GM19328 (cell line): ENCODE measurements around the gene DCTN4.

Source experiments
- ATAC-seq: cut with Tn5 transposase; IDR thresholded peaks from one replicate; pipeline ENCODE4 v1.9.1; 2021; ENCODE audit warnings: mild to moderate bottlenecking, moderate library complexity; ENCODE audit not compliant: unreplicated experiment

DCTN4 gene

DNA sequence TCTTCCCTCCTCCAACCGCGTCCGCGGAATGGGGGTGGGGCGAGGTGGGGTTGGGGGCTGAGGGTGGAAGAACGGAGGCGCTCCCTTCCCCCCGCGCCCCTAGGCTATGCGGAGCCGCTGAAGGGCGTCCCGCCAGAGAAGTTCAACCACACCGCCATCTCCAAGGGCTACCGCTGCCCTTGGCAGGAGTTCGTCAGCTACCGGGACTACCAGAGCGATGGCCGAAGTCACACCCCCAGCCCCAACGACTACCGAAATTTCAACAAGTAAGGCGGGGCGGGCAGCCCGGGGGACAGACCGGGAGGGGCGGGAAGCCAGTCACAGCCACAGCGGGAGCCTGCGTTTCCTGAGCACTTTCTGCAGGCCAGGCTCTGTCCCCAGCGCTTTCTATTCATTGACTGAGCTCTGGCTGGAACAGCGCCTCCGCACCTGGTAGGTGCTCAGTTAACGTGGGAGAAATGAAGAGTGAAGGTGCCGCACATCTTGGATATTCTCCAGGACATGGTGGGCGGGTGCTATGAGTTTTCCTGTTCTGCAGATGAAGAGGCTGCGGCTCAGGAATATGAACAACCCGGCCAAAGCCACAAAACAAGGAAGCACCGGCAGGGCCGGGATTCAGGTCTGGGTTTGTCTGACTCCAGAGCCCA lies 86.5 kb downstream of the DCTN4 start:
- ATAC-seq, result no peak

DNA sequence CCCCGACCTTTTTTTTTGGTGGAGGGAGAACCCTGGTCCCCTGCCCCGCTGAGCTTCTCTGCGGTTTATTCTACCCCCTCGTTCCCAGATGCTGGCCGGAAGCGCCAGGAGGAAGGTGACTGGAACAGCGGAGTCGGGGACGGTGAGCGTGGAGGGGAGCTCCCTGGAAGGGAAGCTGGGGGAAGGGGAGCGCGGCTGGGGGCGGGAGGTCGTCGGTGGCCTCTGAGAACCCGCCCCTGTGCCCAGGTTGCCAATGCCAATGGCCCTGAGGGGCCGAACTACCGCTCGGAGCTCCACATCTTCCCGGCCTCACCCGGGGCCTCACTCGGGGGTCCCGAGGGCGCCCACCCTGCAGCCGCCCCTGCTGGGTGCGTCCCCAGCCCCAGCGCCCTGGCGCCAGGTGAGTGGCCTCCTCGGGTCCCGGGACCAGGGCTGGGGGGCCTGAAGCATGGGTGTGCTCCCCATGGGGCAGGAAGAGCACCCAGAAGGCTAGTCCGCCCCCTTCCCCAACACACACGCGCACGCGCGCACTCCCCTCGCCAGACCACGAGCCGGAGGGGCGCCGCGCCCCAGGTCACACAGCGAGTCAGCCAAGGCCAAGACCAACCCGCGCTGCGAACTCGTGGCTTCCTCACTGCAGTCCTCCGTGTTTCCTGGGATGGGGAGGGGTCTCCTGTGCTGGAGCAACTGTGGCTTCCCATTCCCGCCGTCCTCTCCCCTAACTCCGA lies 87.1 kb downstream of the DCTN4 start:
- no peak for ATAC-seq

- ATAC-seq, result no peak
Observed at GRCh38 chr5:150670948-150671310, 87.9 kb downstream of the DCTN4 start.

GRCh38 chr5:150670275-150670947 lies 88.4 kb downstream of the DCTN4 start:
- ATAC-seq, result no peak

DNA sequence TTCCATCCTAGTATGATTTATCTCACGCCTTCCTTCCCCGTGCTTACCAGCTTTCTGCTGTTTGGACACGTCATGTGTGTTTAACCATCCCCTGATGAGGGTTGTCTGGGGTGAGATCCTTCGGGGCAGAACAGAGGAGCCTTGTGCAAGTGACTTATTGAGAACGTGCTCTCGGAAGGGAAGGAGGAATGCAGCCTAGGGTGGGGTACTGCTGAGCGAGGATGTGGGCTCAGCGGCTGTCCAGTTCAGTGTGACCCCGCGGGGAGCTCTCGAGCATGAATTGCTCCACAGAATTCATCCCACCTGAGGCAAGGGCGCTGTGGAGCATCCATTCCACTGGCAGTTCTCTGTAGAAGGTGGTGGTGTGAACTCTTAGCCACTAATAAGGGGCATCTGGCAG lies 93.8 kb downstream of the DCTN4 start:
- ATAC-seq, result no peak

DNA sequence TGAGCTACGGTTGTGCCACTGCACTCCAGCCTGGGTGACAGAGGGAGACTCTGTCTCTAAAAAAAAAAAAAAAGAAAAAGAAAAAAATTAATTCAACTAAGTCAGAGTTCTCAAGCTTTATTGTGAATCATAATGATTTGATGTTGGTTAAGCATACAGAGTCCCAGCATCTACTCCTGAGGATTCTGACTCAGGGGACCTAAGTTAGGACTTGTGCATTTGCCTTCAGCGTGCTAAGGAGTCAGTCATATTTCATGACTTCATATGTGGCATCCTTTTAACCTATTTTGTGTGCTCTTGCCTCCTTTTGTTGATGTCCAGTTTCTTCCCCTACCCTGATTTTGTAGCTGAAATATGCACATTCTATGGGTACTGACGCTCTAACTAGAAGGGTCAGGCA lies 94.9 kb downstream of the DCTN4 start:
- ATAC-seq, result no peak

DNA sequence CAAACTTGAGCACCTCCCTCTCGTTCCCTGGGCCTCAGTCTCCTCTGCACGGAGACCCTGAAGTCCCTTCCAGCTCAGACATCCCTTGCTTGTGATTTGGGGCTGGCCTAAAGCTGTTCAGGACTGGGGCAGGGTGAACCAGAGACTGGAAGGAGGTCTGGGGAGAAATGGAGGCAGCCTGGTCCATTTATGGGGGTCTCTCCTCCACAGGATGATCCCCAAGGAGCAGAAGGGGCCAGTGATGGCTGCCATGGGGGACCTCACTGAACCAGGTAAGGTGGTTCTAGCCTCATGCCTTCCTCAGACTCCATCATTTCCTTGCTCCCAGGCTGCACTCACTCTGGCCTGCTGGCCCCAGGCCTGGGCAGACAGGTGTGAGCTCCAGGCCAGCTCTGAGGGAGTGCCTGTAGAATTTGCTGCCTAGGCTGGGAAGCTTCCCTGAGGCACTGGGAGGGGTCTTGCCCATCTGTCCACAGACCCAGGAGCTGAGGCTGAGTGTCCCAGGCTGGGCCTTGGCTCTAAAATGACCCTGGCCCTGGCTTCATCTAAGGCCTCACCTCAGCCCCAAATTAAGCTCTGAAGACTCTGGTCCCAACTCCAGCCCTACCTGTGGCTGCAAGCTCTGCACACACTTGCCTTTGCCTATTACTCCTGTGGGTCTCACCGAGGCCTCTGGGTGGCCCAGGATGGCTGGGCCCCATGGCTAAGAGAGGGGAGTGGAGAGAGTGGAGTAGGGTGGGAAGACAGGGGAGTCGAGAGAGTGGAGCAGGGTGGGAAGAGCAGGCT lies 95.9 kb downstream of the DCTN4 start:
- no peak for ATAC-seq

DNA sequence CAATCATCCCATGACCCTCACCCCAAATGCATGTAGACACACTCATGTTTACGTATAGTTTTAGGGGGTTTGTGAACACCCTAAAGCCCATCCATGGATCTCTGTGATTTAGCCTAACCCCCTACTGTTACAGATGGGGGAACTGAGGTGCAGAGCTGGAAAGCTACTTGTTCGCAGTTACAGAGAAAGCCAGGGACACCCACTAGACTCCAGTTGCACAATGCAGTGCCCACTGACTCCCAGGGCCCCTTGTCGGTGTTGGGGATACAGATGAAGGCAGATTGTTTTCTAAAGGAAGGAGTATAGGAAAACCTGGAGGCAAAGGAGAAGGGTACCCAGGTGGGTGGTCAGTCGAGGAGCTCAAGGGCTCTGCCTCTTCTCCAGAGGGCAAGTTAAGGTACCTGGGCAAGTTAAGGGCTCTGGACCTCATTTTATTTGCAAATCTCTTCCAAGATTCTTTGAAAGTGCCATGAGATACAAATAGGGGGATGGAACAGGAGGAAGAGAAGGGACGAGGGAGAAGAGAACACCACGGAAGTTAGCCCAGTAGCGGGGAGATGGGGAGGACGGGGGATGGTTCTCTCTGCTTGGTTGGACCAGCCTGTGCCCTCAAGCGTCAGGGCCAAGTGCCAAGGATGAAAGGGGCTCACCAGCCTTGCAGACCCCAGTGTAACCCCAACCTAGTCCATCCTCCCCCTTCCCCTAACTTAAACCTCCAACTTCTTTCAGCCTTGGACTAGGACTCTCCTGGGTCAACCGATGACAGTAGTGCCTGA lies 96.8 kb downstream of the DCTN4 start:
- ATAC-seq, result no peak

DNA sequence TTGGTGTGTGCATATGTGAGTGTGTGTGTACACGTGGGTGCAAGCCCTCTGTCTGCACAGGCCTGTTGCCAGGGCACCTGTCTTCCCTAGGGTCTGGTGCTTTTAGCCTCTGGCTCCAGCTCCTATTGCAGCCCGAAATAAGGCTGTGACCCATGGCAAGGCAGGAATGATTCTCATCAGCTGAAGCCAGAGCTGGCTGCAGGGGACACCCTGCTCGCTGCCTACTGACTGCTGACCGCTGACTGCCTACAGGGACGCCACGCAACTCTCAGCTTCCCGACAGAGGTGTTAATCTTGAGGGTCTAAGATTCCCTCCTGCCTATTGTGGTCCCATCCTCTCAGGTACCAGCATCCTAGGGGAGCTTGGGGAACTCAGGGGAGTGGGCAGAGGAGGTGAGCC lies 97.7 kb downstream of the DCTN4 start, which contains the start of gene MYOZ3:
Gene MYOZ3, plus strand, starts transcription at position 166 of the 400 bp plus-strand sequence. CDS start 1,691 bp downstream, outside the sequence.
- no peak for ATAC-seq

DNA sequence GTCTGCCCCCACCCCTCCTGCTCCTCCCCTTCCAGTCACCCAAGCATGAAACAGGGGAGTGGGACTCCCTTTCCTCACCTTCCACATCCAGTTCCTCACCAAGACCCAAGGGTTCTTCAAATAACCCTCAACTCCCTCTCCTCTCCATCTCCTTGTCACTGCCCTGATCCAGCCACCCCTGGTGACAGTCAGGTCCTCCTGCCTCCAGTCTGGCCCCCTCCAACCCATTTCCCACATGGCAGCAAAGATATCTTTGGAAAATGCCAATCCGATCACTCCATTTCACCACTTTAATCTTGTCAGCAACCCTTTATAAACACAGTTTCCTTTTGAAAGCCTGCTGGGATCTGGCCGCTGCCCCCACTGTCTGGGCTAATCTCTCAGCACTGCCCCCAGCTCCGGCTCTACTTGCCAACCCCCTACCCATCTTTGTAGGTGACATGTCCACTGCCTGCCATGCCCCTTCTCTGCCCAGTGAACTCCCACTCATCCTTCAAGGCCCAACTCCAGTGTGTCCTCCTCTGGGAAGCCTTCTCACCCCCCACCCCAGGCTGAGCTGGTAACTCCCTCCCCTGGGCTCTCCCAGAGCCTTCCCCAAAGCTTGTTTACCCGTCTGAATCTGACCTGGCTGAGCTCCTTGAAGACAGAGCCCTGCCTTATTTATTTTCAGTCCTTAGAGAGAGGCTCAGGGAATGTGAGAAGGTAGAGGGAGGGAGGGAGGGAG lies 98.5 kb downstream of the DCTN4 start:
- ATAC-seq, result no peak

GRCh38 chr5:150659360-150660107 lies 99.3 kb downstream of the DCTN4 start:
- no peak for ATAC-seq

DNA sequence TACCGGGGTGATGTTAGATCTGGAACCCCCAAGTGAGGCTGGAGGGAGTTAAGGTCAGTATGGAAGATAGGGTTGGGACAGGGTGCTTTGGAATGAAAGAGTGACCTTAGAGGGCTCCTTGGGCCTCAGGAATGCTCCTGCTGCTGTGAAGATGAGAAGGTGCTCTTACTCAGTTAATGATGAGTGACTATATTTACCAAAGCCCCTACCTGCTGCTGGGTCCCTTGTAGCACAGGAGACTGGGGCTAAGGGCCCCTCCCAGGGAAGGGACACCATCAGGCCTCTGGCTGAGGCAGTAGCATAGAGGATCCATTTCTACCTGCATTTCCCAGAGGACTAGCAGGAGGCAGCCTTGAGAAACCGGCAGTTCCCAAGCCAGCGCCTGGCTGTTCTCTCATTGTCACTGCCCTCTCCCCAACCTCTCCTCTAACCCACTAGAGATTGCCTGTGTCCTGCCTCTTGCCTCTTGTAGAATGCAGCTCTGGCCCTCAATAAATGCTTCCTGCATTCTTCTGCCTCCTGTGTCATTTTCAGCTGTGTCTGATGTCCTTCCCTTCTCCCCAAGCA lies 100.0 kb downstream of the DCTN4 start:
- no peak for ATAC-seq
